ENCODE results near the gene APOL3.
"Not testable (repeated sequence)": the region's sequence is repeated elsewhere in the genome, so short reads cannot be mapped to it uniquely, and the experiment has no call there.

The APOL3 gene

DNA sequence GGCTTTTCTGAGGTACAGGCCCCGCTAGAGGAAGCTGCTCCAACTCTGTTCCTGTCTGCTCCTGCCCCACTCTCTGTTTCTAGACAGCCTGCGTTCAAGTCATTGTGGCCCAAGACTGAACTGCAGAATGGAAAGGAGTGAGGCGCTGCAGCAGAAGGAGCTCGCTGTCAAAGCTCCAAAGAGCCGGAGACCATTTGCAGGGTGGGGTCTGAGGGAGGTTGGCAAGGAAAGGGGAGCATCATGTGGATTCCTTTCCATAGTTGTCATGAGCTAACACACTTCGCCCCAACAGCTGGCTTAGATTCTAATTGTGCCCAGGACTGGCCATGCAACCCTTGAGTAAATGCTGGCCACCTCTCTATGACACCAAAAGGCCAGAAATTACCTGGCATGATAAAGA lies 22.3 kb upstream of the APOL3 start:
- TF ChIP-seq GATA1 (IDR thresholded peaks at IDR 0.05; ENCODE audit: low read depth, low read length) (no peak), POLR2A (IDR thresholded peaks at IDR 0.05; ENCODE audit: low read length) (no peak)

DNA sequence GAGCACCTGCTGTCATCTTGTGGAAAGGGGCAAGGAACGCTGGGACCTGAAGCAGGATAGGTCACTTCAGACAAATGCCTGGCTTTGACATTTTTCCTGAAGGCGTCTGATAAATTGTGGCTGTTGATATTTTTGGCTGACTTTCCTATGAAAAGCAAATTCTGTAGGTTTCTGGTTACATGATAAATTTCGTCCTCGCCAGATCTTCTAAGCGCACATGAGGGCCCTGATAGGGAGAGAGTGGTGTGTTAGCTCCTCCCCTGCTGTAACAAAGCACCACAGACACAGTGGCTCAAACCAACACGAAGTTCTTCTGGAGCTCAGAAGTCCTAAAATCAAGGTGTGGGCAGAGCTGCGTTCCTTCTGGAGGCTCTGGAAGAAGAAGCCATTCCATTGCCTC lies 21.5 kb upstream of the APOL3 start:
- peak; percentile 15 for TF ChIP-seq POLR2A (IDR thresholded peaks at IDR 0.05; ENCODE audit: low read length)
- no peak for TF ChIP-seq GATA1 (IDR thresholded peaks at IDR 0.05; ENCODE audit: low read depth, low read length)

More for the DNA sequence above, 22.3 kb upstream of the APOL3 start:
- no peak for DNase-seq

DNA sequence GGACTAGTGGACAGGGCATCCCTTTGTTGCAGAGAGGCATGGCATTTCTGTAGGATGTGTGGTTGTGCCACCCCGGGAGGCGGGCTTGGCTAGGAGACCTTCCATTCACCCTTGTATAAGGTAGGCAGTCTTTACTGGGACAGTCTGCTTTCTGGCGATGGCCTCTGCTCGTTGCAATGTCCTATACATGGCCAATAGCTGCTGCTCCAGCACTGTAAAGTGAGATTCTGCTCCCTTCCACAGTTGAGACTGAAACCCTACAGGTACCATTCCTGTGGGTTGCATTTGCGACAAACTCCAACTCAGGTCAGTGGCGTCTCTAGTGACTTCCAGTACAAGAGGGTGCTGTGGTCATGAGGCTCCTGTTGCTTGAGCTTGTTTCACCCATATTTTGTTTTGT lies 20.4 kb upstream of the APOL3 start:
- no peak for TF ChIP-seq POLR2A (IDR thresholded peaks at IDR 0.05; ENCODE audit: low read length)
- TF ChIP-seq GATA1 (IDR thresholded peaks at IDR 0.05; ENCODE audit: low read depth, low read length): no peak

More for the DNA sequence above, 21.5 kb upstream of the APOL3 start:
- DNase-seq: peak; percentile 12 to 37

DNA sequence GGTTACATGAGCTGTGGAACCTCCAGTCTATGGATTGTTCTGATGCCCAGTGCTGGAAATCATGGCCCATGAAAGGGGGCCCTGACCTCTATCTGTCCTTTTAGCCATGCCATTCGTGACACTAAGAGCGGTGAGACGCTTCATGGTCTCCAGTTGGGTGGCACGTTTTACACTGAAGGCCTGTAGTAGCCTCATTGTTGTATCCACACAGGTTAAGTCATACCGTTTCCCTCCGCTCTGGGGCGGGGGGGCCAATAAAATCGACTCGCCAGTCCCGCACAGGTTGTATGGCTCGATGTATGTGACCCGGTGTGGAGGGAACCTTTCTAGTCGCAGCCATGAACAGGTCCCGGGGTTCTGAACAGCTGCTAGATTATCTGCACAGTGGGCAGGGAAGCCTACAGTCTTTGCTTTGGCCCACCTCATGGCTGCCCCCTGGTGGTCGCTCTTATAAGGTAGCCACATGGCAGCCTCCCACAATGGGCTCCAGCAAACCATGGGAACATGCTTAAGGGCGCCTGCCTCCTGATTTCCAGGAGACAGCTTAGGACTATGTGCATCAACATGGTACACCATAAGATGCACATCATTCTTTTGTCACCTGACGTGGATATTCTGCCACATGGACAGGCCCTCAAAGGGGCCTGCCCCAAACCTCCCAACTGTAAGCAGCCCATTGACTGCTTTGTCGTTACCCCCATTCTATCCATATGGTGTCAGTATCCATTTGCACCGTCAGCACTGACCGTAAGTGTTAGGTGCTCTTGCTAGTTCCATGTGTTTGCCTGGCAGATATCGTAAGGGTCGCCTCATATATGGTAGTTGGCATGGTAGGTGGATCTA lies 19.7 kb upstream of the APOL3 start:
- TF ChIP-seq GATA1 (IDR thresholded peaks at IDR 0.05; ENCODE audit: low read depth, low read length) (no peak), POLR2A (IDR thresholded peaks at IDR 0.05; ENCODE audit: low read length) (no peak)
- DNase-seq: peak; percentile 80 to 88

More for the DNA sequence above, 20.4 kb upstream of the APOL3 start:
- no peak for DNase-seq

DNA sequence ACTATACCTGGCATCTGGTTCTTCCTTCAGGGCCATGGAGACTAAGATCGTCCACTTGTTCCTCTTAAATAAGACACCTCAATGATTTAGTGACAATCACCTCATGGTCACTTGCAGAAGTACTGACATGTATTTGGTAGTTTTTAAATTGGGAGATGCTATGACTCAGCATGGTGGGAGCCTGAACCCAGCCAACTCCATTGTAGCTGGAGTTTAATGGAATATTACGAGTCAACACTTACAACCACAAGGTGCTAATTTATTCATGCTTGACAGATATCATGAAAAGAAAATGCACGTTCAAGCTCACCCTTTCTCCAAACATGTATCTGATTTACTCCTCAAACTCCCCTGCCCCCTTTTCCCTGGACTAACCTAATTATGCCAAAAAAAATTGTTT lies 16.6 kb upstream of the APOL3 start:
- no peak for DNase-seq
- TF ChIP-seq POLR2A (IDR thresholded peaks at IDR 0.05; ENCODE audit: low read length) (no peak), GATA1 (IDR thresholded peaks at IDR 0.05; ENCODE audit: low read depth, low read length) (no peak)

DNA sequence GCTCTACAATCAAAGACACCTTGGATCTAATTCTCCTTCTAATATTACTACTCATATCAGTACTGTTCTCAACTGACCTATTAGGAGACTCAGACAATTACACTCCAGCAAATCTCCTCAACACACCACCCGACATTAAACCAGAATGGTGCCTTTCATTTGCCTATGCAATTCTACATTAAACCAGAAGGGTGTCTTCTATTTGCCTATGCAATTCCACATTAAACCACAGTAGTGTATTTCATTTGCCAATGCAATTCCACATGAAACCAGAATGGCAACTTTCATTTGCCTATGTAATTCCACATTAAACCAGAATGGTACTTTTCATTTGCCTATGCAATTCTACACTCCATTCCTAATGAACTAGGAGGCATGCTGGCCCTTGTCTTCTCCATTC lies 15.3 kb upstream of the APOL3 start:
- TF ChIP-seq GATA1 (IDR thresholded peaks at IDR 0.05; ENCODE audit: low read depth, low read length): no peak
- no peak for TF ChIP-seq POLR2A (IDR thresholded peaks at IDR 0.05; ENCODE audit: low read length)
- no peak for DNase-seq

DNA sequence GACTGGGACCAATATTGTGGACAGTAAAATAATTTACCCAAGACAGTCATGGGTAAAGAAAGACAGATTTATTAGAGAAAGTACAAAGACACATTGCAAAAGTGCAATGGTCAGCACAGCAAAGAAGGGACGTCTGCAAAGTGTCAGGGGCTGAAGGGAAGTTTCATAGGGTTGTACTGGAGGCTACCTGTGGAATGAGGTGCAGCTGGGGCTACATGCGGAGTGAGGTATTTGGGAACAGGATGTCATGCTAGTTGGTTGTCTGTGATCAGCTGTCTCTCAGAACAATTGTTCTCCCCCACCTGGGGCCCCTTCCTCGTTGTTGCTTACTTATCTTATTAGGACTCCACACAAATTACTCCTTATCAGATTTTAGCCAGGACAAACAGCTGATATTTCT lies 11.4 kb upstream of the APOL3 start:
- no peak for DNase-seq
- TF ChIP-seq GATA1 (IDR thresholded peaks at IDR 0.05; ENCODE audit: low read depth, low read length) (no peak), POLR2A (IDR thresholded peaks at IDR 0.05; ENCODE audit: low read length) (no peak)

DNA sequence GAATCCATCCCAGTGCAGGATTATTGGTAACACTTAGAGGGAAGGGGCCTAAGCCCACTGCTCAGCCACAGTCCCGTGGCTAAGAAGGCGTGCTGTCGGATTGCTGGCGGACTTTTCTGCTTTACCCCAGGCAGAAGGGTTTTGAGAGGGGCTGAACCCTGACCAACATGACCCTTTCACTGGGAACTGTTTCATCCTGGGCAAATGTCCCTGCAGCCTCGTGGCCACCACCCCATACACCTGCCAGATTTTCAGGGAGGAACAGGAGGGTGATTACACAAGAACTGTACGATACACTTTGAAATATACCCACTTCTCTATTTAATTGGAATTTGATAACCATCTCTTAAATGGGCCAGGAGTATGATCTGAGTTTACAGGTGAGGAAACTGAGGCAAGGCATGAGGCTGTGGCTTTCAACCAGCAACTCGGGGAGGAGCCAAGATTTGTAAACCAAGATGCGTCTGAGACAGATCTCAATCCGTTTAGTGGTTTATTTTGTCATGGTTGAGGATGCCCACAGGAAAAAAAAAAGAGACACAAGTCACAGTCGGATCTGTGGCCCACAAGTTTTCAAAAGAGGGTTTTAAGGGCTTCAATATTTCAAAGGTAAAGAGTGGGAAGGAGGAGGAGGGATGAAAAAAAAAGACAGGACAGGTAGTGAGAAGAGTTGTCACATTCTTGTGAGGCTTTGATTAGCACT lies 6.1 kb upstream of the APOL3 start:
- no peak for TF ChIP-seq POLR2A (IDR thresholded peaks at IDR 0.05; ENCODE audit: low read length)
- no peak for TF ChIP-seq GATA1 (IDR thresholded peaks at IDR 0.05; ENCODE audit: low read depth, low read length)
- no peak for DNase-seq

DNA sequence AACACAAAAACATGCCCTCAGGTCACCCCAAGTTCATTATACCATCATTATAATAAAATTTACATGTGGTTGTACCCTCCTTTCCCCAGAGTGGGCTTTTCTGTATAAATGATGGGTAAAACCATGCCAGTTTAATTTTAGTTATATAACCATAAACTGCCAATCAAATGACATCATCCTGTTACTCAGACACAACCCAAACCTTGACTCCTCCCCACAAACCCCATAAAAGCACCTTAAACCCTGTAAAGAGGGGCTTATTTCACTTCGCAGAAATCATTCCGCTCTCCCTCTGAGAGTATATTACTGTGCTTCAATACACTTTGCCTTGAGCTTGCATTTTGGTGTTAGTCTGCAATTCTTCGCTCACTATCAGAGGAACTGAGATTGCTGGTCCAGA lies 5.5 kb upstream of the APOL3 start:
- DNase-seq: no peak
- TF ChIP-seq POLR2A (IDR thresholded peaks at IDR 0.05; ENCODE audit: low read length) (no peak), GATA1 (IDR thresholded peaks at IDR 0.05; ENCODE audit: low read depth, low read length) (no peak)

DNA sequence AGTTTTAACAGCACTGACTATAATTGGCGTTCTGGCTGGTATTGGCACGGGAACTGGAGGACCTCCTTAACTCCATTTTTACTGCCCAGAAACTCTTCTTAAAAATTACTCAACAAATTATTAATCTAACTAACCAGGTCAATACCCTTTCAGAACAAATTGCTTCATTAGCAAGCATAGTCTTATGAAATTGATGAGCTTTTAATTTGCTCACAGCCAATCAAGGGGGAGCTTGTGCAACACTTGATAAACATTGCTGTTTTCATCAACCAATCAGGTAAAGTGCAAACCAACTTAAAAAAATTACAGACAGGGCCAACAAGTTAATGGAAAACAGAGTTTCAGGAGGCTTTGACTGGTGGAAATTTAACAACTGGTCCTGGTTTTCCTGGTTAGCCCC lies 4.6 kb upstream of the APOL3 start:
- TF ChIP-seq POLR2A (IDR thresholded peaks at IDR 0.05; ENCODE audit: low read length) (no peak), GATA1 (IDR thresholded peaks at IDR 0.05; ENCODE audit: low read depth, low read length) (no peak)
- DNase-seq: no peak

DNA sequence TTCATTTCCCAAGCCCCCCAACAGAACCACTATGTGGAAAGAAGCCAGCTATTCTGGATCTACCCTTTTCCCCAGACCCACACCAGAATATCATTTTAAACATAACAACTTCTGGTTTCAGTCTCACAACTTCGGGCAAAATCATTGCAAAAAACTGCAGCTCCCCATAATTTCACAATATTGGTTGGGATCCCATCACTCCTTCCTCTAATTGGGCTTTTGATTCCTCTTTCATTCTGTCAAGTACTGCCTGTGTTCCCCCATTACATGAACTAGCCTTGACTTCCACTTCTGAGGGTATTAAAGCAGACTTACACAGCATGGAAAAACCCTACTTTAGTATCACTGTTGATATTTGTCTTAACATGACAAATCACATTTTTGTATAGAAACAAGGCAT lies 4.1 kb upstream of the APOL3 start:
- TF ChIP-seq GATA1 (IDR thresholded peaks at IDR 0.05; ENCODE audit: low read depth, low read length): no peak
- TF ChIP-seq POLR2A (IDR thresholded peaks at IDR 0.05; ENCODE audit: low read length): no peak
- DNase-seq: no peak

DNA sequence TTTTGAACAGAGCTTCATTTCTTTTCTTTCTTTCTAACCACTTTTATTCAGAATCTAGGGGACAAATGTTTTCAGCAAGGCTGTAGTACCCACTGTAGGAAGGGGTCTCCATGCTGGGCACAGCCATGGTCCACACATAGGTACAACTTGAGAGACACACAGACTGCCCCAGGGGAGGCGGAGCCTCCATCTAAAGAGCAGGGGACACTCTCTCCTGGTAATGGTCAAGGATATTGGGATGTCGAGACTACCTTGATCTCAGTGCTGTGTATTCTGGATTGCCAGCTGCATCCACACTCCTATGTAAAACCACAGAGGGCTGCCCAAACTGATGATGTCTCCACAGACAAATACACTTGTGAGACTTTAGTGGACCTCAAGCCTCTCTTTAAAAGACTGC lies 2.9 kb upstream of the APOL3 start:
- TF ChIP-seq POLR2A (IDR thresholded peaks at IDR 0.05; ENCODE audit: low read length) (no peak), GATA1 (IDR thresholded peaks at IDR 0.05; ENCODE audit: low read depth, low read length) (no peak)
- no peak for DNase-seq

DNA sequence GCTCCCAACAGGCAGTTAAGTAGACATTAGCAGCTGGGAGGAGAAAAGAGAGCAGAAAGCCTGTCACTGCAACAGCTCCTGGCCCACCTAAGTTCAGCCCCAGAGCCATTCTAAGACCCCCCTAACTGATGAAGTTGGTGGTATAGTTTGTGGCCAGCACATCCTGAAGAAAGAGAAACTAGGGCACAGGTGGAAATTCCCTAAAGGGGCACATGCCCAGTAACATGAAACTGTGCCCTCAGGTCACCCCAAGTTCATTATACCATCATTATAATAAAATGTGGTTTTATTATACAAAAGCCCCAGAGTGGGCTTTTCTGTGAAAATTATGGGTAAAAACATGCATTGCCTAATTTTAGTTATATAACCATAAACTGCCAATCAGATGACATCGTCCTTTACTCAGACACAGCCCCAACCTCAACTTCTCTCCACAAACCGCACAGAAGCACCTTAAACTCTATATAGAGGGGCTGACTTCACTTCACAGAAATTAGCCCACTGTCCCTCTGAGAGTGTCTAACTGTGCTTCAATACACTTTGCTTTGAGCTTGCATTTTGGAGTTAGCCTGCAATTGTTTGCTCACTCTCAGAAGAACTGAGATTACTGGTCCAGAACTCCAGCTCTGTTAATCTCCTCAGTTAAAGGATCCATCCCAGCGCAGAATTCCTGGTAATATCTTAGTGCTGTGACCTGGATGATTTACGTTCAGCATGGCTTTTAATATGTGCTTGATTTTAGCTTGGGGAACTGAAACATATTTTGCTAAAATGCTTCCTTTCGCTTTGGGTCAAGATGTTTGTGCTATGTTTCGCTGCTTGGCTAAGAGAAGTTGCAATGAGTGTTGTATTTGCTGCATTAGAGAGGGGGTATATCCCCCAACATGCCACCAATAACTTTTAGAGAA lies 1.8 kb upstream of the APOL3 start:
- TF ChIP-seq GATA1 (IDR thresholded peaks at IDR 0.05; ENCODE audit: low read depth, low read length) (no peak), POLR2A (IDR thresholded peaks at IDR 0.05; ENCODE audit: low read length) (no peak)
- no peak for DNase-seq

DNA sequence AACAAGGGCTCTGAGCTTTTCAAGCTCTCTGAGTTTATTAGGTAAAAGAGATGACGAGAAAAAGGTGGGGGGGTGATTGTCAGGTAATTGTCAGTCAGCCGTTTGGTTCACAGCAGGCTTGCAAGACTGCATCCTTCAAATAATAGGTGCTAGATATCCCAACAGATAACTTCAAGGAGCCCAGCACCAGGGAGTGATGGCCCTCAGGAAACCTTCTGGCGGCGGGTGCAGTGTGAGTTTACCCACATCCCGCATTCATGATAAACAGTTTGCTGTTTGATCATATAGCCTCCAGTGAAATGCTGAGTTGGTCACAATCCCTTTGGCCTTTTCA lies 1.2 kb upstream of the APOL3 start:
- not testable (repeated sequence) for DNase-seq
